Stimulated activated CD8-positive, alpha-beta memory T cell treated with anti-CD3 and anti-CD28 coated beads, Interleukin-2, amount 100 ng/mL, for 1 hour (primary cell): ENCODE data around the gene ENTR1.
"Not testable (repeated sequence)": the region's sequence is repeated elsewhere in the genome, so short reads cannot be mapped to it uniquely, and the experiment has no call there.

ENCODE experiments used
- DNase-seq, 2 donors: peaks; one replicate each; pipeline ENCODE4 v3.0.0-alpha.2; 2020; ENCODE audit warnings: low read depth in 2 of 2

ENTR1 gene

DNA sequence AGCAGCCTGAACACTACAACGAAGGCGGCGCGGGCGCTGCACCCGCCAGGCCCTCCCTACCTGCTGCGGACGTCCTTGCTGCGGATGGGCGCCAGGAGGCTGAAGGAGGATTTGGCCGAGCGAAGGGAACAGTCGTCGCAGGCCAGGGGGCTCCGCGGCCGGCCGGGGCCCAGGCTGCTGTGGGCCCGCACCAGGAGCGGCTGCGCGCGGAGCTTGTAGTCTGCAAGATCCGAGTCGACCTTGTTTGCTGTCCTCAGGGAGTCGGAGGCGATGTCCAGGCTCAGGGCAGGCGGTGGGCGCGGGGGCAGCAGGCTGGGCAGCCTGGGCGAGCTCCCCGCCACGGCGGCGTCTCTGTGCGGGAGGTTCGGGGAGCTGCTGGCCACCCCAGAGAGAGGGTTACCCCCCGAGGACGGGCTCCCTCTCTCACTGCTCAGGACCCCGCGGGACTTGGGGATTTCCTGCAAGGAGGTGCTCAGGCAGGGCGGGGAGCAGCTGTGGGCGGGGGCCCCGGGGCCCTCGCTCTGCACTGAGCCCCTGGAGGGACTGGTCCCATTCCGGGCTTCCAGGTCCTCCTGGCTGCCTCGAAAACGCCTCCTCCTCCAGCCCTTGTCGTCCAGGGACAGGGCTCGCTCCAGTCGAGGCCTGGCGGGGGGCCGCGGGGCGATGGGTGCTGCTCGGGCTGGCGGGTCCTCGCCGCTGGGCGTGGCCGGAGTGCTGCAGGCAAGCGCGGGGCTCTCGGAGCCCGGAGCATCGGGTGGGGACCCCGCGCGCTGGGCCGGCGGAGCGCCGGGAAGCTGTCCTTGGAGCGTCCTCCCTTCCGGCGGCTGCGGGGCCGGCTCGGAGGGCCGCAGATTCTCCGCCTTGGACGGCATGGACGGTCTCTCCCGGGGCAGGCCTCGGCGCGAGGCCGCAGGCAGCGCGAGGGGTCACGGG, 28.4 kb upstream of the ENTR1 start:
- peak; percentile 10 to 28 for DNase-seq

DNA sequence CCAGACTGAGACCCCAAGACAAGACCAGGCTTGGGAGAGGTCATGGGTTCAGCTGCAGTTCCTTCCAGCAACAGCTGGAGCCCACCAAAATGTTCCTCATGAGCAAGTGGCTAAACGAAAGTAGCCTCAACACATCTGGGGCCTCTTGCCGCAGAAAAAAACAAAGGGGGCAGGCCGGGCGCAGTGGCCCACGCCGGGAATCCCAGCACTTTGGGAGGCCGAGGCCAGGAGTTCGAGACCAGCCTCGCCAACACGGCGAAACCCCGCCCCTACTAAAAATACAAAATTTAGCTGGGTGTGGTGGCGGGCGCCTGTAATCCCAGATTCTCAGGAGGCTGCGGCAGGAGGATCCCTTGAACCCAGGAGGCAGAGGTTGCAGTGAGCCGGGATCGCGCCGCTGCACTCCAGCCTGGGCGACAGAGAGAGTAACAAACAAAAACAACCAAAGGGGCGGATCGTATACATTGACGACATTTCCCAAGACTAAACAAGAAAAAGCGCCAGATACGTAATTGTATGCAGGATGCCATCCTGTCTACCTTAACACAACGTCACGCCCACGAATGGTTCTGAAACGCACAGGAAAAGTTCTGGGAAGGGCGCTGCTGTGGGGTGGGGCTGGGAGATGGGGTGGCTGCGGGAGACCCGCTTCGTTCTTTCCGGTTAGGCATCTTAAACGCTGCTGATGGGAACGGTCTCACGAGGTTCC, 27.6 kb upstream of the ENTR1 start:
- no peak for DNase-seq

DNA sequence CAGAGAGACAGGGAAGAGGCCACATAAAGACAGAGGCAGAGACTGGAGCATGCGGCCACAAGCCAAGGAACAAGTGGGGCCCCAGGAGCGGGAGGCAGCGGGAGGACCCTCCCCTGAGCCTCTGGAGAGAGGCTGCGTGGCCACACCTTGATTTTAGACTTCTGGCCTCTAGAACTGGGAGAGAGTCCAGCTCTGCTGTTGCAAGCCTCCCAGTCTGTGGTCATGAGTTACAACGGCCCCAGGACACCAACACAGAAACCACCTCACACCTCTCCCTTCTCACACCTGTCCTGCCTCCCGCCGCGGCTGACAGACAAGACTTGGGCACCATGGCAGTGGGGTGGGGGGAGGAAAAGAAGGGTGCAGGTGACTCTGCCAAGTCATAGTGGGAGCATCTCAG, 27.0 kb upstream of the ENTR1 start:
- no peak for DNase-seq

DNA sequence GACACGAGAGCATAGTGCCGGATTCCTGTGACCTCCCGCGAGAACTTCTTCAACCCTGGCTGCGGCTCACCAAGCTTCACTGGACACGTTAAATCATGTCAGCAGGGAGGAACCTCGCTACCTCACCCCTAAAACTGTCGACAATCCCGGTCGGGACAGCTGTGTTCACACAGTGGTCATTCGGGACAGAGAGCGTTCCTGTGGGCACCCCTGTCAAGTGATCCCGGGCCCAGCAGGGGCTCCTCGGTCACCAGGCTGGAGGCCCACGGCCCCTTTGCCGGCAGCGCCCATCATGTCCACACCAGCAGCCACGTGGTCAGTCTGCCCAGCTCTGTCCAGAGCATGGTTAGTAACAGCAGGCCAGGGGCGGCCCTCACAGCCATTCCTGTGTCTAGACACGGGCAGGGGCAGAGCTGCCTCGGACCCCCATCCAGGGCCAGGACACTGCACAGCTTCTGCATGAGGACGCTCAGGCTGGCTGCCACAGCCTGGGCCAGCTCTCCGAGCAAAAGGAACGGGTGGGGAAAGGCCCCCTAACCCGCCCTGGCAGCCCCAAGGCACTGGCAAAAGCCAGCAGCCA, 25.7 kb upstream of the ENTR1 start:
- no peak for DNase-seq

DNA sequence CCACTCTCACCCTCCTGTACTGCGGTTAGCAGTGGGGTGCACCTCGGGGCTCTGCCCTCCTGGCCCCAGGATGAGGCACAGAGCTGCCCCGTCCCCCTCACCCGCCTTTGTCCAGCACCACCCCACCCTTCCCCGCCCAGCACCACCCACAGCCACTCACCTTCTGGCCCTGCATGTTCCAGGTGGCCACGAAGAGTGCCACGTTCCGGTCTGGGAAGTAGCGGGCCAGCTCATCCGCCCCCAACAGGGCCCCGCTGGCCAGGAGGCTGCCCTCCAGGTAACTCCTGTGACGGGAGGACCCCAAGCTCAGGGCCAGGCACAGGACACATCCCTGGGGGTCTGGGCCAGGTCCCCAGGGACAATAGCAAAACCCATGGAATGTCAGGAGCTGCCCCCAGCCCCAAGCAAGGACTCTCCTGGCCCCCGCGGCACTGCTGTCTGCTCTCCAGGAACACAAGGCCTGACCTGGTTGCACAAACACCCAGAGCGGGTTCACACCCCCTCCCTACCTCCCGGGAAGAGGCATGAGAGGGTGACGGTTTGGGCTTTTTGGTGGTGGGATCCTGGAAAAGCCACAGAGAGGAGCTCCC, 24.3 kb upstream of the ENTR1 start:
- DNase-seq, result no peak

DNA sequence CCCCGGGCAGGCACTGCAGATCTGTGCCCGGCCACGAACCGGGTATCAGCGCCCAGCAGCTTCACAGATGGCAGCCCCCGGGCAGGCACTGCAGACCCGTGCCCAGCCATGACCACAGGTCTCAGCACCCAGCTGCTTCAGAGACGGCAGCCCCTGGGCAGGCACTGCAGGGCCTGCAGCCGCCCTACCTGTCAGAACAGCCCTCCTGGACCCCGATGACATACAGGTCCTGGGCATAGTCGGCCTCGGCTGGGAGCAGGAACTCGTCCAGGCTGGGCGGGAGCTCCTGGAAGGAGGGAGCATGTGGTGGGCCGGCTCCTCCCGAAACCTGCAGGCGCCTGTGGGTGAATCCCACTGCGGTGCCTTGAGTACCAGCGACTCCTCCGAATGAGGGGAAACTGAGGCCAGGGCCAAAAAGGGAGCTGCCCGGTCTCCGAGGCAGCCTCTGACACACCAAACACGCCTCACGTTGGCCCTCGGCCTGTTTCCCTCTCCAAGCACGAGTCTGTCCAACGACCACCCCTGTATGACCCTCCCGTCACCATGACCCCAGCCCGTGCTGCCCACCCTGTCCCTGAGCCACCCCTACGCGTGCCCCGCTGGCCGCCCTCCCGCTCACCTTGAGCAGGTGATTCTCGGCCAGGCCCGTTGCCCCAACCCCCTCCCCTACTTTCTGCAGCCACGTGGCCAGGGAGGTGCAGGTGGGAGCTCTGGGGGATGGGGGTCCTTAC, 23.6 kb upstream of the ENTR1 start:
- DNase-seq, result no peak

DNA sequence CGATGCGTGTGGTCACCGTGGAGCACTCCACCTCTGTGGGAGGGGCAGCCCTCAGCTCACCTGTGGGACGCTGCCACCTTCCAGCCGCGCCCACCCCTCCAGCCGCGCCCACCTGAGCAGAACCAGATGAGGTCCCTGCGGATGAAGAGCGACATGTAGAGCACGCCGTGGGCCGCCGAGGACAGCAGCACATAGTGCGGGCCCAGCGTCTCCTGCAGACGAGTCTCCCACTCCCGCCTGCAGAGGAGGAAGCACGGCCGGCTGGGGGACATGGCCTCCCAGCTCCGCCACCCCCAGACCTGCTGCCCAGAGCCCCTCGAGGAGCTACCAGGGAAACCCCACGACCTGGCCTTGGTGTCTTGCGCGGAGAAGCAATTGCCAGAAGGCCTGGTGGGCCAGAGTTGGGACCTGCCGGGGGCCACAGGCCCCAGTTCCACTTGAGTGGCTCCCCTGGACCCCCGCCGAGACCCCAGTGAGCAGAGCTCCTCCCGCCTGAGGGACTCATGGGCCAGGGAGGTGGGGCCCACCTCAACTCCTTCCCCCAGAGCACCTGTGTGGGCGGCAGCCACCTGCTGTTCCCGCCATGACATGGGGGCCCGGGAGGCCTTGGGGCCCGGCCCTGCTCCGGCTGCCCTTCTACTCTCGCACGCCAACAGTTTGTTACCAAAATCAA, 22.8 kb upstream of the ENTR1 start:
- no peak for DNase-seq

DNA sequence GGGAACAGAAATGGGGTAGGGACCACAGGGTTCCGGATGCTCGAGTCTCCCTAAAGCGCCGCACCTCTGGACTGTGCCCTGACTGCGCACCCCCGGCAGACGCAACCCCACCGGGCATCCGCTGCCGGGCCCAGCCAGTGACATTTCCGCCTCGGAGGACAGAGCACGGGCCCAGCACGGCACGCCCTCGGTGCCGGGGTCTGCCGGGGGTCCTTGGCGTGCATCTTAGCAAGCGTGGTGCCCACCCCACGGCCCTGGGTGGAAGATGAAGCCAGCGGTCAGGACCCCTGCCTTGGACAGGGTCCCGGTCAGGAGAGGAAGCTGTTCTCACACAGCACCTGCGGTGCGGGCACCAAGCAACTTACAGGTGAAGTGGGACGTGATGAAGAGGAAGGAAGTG, 22.2 kb upstream of the ENTR1 start:
- no peak for DNase-seq

DNA sequence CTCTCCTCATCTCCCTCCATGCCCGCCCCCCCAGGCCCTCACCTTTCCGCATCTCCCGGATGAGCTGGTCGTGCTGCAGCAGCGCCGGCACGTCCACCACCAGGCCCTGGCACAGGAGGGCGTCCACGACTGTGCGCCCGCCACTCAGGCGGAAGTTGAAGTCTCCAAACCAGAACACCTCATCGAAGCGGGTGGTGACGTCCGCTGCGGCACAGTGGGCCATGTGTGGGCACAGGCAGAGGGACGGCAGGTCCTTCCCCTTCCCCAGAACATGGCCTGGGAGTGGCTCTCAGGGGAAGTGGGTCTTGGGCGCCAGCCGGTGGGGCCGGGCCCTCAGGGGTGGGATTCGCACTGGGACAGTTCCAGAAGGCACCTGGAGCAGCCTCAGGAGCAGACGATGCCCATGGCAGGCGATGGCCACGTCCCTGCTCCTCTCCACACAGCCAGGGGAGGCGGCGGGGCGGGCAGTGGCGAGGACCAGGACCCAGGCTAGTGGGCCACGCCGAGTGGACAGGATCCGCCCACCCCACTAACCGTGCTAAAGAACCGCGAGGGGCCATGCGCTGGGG, 21.5 kb upstream of the ENTR1 start:
- no peak for DNase-seq

DNA sequence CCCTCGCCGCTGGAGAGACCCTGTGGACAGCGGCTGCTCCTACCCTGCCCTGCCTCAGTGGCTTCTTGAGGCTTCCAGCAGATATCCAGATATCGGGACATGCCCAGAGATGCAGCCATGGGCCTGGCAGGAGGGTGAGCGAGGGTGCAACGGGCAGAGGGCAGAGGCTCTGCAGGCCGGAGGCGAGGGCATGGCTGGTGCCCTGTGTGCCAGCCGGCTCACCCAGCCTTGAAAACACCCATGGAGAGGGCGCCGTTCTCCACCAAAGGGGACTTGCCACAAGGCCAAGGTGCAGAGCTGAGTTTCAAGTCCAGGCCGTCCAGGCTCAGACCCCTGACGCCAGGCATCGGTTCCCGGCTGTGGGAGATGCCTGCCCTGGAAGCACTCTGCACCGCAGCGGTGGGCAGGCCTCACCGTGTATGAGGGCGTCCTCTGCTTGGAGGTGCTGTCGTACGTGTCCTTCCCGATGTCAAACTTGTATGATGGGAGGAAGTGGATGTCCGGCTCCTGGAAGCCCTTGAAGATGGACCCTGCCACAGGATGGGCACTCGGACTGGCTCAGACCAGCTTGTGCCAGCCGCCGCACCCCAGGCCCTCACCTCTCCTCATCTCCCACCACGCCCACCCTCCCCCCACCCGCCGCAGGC, 20.3 kb upstream of the ENTR1 start:
- no peak for DNase-seq

DNA sequence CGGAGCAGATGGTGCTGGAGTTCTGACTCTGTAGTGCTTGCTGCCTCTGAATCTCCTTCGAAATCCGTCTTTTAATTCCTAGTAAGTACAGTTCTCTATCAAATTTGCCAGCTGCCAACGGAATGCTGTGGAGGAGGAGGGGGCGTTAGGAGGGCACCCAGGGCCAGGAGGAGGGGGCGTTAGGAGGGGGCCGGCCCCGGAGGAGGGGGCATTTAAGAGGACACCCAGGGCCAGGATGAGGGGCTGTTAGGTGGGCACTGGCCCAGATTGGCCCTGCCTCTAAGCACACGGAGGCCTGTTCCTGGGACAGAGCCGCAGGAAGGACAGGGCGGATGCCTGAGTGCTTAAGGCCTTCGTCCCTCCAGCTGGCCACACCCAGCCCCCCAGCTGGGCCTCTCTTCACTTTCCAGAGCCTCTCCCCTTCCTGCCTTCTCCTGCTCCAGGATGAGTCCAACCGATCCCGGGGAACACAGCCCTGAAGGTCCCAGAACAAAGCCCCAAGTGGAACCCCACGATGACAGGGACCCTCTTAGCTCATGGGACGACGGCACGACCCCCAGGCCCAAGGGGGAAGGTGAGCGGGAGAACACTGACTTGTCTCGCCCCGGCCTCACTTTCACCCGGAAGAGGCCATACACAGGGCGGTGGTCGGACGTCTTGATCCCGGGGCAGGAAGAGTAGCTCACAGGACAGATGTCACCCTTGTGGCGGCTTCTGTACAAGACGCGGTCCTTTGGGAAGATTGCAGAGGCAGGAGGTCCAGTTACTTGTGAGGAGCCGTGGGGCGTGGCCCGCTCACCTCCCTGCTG, 19.5 kb upstream of the ENTR1 start:
- no peak for DNase-seq

DNA sequence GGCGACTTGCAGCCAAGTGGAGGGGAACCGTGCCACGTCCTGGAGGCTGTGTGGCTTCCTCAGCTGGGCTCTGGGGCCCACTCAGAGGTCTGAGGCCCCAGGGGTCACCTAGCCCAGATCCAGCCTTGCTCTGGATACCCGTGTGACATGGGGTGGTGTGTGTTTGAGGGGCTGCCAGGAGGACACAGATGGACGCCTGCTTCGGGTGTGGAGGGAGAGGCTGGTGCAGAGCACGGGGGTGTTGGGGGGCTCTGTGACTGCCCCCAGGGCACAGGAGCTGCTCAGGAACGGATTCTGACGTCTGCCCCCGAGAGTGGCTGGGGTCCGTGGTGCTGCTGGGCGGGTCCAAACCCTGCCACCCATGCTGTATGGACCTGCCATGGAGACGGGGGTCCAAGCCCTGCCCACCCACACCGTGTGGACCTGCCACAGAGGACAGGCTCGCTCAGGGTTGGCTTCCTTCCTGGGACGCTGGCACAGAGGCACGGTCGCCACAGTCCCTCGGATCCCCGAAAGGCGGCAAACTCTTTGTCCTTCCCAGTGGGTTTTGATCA, 18.7 kb upstream of the ENTR1 start:
- no peak for DNase-seq

DNA sequence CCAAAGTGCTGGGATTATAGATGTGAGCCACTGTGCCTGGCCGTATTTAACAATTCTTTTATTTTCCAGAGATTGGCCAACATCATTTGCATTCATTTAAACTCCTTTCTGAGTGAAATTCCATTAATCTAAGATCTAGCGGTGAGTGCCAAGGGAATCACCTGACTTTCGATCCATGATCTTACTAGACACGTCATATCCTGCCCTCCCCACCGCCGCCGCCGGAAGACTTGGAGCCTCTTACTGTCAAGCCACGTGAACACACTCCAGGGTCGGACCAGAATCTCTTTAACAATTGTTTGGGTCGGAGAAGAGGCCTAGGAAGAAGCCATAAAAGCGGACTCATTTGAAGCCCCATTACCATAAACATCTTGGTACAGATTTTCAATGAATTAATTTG, 16.4 kb upstream of the ENTR1 start:
- DNase-seq, result no peak

DNA sequence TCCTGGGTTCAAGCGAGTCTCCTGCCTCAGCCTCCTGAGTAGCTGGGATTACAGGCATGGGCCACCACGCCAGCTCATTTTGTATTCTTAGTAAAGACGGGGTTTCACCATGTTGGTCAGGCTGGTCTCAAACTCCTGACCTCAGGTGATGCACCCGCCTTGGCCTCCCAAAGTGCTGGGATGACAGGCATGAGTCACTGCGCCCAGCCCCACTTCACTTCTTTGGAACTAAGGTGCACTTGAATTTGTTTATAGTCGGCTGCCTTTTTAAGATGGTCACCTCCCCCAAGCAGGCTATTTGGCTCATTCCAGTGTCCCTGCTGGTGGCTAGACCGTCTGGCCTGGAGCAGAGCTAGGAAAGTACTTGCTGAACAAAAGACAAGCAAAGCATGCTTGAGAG, 15.0 kb upstream of the ENTR1 start:
- DNase-seq, result not testable (repeated sequence)

DNA sequence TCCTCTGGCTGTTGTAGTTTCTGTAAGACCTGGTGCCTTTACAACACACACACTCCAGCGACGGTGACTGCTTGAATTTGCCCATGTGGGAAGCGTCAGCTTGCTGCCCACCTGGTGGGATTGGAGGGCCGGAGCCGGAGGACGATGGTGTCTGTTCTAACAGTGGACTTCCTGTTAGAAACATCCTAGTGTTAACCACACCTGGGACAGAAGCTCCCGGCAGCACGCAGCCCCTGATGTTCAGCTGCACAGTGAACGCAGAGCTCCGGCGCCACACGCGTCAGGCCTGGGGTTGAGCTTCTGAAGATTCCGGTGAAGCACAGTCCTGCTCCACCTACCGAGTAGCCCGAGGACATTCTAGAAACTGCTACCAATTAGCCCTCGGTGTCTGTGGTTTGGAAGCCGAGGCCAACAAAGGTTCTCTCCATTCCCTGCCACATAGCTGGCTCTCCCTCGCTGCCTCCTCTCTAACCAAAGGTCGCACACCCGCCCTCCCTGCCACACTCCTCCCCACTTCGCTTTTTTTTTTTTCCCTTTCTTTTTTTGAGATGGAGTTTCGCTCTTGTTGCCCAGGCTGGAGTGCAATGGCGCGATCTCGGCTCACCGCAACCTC, 14.4 kb upstream of the ENTR1 start:
- no peak for DNase-seq

DNA sequence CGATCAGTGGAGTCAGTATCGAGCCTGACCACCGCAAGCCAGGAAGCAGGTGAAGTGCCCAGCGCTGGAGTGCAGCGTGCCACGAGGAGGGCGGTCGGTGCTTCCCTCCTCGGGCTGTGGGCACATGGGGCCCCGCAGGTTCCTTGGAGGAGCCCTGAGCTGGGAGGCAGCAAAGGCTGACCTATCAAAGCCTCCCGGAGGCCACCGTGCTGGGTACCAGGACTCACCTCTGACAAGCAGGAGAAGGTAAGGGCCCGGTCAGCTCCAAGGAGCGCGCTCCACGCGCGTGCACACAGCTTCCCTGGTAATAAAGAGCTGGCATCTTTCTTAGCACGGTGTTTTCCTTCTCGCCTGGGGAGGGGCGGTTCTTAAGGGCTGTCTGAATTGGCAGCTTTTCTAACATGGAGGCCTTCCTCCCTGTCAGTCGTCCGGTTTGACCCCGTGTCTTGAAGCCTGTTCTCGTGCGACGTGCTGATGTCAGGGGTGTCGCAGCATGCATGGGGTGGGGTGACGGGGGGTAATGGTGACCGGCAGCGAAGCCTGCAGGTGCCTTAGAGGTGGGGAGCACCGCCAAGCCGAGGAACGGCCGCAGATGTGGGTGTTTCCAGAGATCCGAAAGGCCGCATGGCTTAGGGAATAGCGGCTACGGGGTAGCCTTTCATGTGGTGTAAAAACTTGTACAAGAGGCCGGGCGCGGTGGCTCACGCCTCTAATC, 13.2 kb upstream of the ENTR1 start:
- DNase-seq, result no peak

DNA sequence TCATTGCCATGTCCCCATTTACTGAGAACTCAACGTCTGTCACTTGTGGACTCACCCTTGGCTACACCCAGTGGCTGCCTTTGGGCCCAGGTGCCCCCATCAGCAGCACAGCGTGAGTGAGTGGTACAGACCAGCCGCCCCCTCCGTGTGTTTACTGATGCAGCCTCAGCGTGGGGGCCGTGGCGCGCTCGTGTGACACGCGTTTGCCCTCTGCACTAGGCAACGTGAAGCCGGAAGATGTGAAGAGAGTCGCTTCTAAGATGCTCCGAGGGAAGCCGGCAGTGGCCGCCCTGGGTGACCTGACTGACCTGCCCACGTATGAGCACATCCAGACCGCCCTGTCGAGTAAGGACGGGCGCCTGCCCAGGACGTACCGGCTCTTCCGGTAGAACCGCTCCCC, 12.5 kb upstream of the ENTR1 start:
- no peak for DNase-seq

DNA sequence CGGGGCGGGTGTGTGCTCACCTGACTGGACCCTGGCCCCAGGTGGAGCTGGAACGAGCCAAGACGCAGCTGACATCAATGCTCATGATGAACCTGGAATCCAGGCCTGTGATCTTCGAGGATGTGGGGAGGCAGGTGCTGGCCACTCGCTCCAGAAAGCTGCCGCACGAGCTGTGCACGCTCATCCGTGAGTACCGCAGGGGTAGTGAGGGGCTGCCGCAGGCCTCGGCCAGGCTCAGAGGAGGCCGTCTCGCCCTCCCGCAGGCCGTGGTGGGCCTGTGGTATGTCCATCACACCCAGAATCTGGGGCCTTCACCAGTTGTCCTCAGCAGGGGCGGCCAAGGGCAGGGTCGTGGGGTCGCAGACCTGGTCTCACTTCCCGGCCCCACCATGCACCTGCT, 11.4 kb upstream of the ENTR1 start:
- no peak for DNase-seq
